Camera-type eye (tissue), 1 donor: ENCODE measurements around the gene PIK3C2B. TPM values are rescaled to one million over a fixed set of nuclear protein-coding genes. Genes with fewer than 3 reads are reported as not detected.

Experiments
- total RNA-seq: library from RNA; depleted of rRNA; stranded (reverse); fragments of >200 nt; gene quantifications from one replicate; pipeline ENCODE4 v1.2.3, GENCODE V29; 2014

Gene PIK3C2B
- total RNA-seq, result 44.6 TPM

DNA sequence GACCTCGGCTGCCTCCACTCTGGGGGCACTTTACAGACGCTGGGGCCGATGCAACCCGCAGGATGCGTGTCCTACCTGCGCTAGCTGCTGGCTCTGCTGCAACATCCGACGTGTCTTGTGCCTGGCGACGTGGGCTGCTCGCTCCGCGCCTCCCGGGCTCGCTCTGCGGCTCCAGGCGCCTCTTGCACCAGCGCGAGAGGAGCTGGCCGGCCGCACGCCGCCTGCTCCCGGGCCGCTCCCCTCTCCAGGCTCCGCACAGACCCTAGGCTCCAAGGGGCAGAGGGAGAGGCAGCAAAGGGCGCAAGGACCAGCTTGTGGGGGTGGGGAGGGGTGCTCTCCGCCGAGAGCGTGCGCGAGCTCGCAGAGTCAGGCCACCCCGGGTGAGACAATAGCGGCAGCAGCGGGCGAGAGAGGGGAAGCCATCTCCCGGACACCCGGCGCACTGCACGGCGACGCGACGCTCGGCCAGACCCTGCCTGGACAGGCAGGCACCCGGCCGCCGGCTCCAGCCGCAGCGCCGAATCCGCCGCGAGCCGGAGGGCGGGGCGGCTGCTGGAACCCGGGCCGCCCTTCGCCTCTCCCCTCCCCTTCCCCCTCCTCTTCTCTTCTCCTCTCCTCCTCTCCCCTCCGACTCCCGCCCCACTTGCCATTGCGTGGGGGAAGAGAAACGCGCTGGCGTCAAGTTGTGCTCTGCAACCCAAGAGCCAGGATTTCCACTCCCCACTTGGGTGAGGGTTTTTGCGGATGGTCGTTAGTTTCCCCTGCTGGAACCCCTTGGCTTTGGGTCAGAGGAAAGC lies at the start of gene PIK3C2B:
Gene PIK3C2B (minus strand): TSS at position 525 of the 797 bp plus-strand sequence. CDS start 25,003 bp downstream, outside the sequence.

DNA sequence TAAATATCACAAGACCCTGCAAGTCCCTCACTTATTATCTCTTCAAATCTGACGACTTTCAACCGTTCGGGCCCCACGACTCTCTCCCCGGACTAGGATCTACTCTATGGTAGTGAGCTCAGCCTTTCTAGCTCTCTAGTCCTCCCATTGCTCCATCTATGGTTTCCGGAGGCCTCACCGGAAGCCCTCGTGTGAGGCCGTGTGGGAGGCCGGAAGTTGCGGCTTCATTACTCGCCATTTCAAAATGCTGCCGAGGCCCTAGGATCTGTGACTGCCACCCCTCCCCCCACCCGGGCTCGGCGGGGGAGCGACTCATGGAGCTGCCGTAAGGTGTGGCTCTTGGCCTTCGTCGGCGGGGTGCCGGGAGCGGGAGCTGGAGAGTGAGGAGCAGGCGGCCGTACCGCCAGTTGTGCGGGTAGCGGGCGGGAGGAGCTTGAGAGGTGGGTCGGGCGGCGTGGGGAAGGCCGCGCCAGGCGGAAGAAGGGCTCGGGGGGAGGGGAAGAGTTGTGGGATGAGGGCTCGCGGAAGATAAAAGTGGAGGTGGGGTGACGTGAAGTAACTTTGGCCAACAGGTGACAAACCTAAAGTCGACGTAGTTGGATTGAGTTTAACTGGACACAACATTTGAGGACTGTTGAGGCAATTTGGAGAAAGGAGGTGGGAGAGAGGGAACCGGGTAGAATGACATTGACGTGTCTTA lies 21.7 kb upstream of the PIK3C2B start, which contains the start of gene MDM4:
Gene MDM4 (plus strand): TSS at position 227 of the 700 bp plus-strand sequence. CDS start 9,113 bp downstream, outside the sequence.

Other genes with a start within 250 kb of the PIK3C2B start
- 17.5 TPM for gene PLEKHA6, start 134.9 kb downstream of the PIK3C2B start, total RNA-seq
- 62.1 TPM for gene PPP1R15B, start 83.0 kb downstream of the PIK3C2B start, total RNA-seq
- 173 TPM for gene MDM4, start 21.6 kb upstream of the PIK3C2B start, total RNA-seq
- gene LRRN2, start 190.9 kb upstream of the PIK3C2B start, total RNA-seq, result 20.6 TPM